H1 (cell line): Measurements from ENCODE around the gene CCDC28A. TPM values are rescaled to one million over a fixed set of nuclear protein-coding genes. Genes with fewer than 3 reads are reported as not detected.

Experiments used
- CTCF ChIA-PET: fragments of 300-600 bp; sonication (Branson Sonifier 250); formaldehyde crosslinking; loops from one replicate; lab custom pipeline; 2021; ENCODE audit not compliant: partially characterized antibody; lab: Charles Lee
- POLR2A ChIA-PET: fragments of 300-600 bp; sonication (Branson Sonifier 250); formaldehyde crosslinking; loops from one replicate; lab custom pipeline; 2021; ENCODE audit warnings: inconsistent platforms; ENCODE audit not compliant: partially characterized antibody; lab: Charles Lee
- DNase-seq, 2 experiments: peaks; one replicate each; pipeline versions ENCODE4 v3.0.0 to v3.0.0-alpha.2; 2010 to 2022; ENCODE audit warnings: low spot score in 2 of 2, low read depth in 1 of 2, mixed read lengths in 1 of 2
- FAIRE-seq: peaks from 2 replicates; lab custom pipeline; 2011; peaks lifted over from hg19 to GRCh38; lab: Jason Lieb, UNC
- H2AFZ ChIP-seq: 2 replicates; pipeline ENCODE4 v1.8.1; 2012; ENCODE audit warnings: low read length, inconsistent platforms
- H2AK5ac ChIP-seq: 2 replicates; pipeline ENCODE4 v1.6.1; 2013; ENCODE audit warnings: low read depth, low read length
- H2BK120ac ChIP-seq: replicated peaks from 2 replicates; pipeline ENCODE3; 2013; ENCODE audit warnings: low read depth, low read length, inconsistent platforms
- H2BK12ac ChIP-seq: 2 replicates; pipeline ENCODE4 v1.6.1; 2013; ENCODE audit warnings: low read depth, low read length
- H2BK15ac ChIP-seq: 2 replicates; pipeline ENCODE4 v1.6.1; 2013; ENCODE audit warnings: low read length
- H2BK20ac ChIP-seq: 2 replicates; pipeline ENCODE4 v1.6.1; 2013; ENCODE audit warnings: low read length
- H2BK5ac ChIP-seq: 2 replicates; pipeline ENCODE4 v1.6.1; 2013; ENCODE audit warnings: low read depth, low read length
- H3K14ac ChIP-seq: 2 replicates; pipeline ENCODE4 v1.6.1; 2013; ENCODE audit warnings: inconsistent platforms; ENCODE audit not compliant: insufficient read length
- H3K18ac ChIP-seq: 2 replicates; pipeline ENCODE4 v1.6.1; 2013; ENCODE audit warnings: low read length; ENCODE audit errors: extremely low read depth
- H3K23ac ChIP-seq: 2 replicates; pipeline ENCODE4 v1.6.1; 2013; ENCODE audit warnings: inconsistent platforms; ENCODE audit not compliant: insufficient read length
- H3K23me2 ChIP-seq: 2 replicates; pipeline ENCODE4 v1.6.1; 2013; ENCODE audit warnings: low read depth, low read length
- H3K27ac ChIP-seq: 2 replicates; pipeline ENCODE4 v1.6.1; 2011; ENCODE audit warnings: low read depth, low read length, inconsistent platforms
- H3K27me3 ChIP-seq, 4 experiments: replicated peaks in 1 of 4; 1 replicate in 1 of 4; 2 replicates in 3 of 4; pipeline versions ENCODE4 v1.6.1 to v1.8.1; 2011 to 2013; ENCODE audit warnings: low read length in 3 of 4, mild to moderate bottlenecking in 3 of 4, inconsistent platforms in 2 of 4, mixed read lengths in 2 of 4, moderate library complexity in 1 of 4; ENCODE audit not compliant: control insufficient read depth in 3 of 4, insufficient read depth in 3 of 4; ENCODE audit errors: extremely low read depth in 1 of 4
- H3K36me3 ChIP-seq, 4 experiments: 2 replicates each; pipeline versions ENCODE4 v1.6.1 to v1.8.1; 2011 to 2013; ENCODE audit warnings: mild to moderate bottlenecking in 4 of 4, low read length in 3 of 4, moderate library complexity in 2 of 4, control low read depth in 1 of 4, inconsistent platforms in 1 of 4; ENCODE audit not compliant: insufficient read depth in 4 of 4, control insufficient read depth in 2 of 4
- H3K4ac ChIP-seq: replicated peaks from 2 replicates; pipeline ENCODE3; 2013; ENCODE audit warnings: low read length, low read depth, mixed read lengths, inconsistent platforms; ENCODE audit not compliant: insufficient read length
- H3K4me1 ChIP-seq, 4 experiments: replicated peaks in 1 of 4; 1 replicate in 1 of 4; 2 replicates in 3 of 4; pipeline versions ENCODE4 v1.6.1 to v1.8.1; 2011 to 2013; ENCODE audit warnings: low read length in 3 of 4, inconsistent platforms in 2 of 4, mixed read lengths in 1 of 4; ENCODE audit not compliant: insufficient read depth in 4 of 4, control insufficient read depth in 3 of 4
- H3K4me2 ChIP-seq, 2 experiments: 2 replicates each; pipeline versions ENCODE4 v1.6.1 to v1.8.1; 2011 to 2013; ENCODE audit warnings: low read depth in 2 of 2, low read length in 2 of 2, control low read depth in 1 of 2, inconsistent platforms in 1 of 2, mild to moderate bottlenecking in 1 of 2; ENCODE audit not compliant: insufficient read depth in 1 of 2
- H3K4me3 ChIP-seq, 4 experiments: fragments of 200-600, 300-600 bp in 1 of 4; sonication (generic), shearing (Covaris generic), sonication (Bioruptor Twin) in 1 of 4; 2 replicates each; pipeline versions ENCODE4 v1.5.1 to v1.8.1; 2011 to 2016; ENCODE audit warnings: low read length in 4 of 4, low read depth in 3 of 4, control low read depth in 2 of 4, inconsistent platforms in 2 of 4, mild to moderate bottlenecking in 2 of 4, mixed read lengths in 1 of 4, moderate library complexity in 1 of 4; ENCODE audit not compliant: insufficient read depth in 2 of 4; ENCODE audit errors: extremely low read depth in 1 of 4
- H3K56ac ChIP-seq: replicated peaks from 2 replicates; pipeline ENCODE3; 2013; ENCODE audit warnings: low read depth, mild to moderate bottlenecking, mixed read lengths, low read length, inconsistent platforms; ENCODE audit not compliant: insufficient read length
- H3K79me1 ChIP-seq: 2 replicates; pipeline ENCODE4 v1.6.1; 2013; ENCODE audit warnings: low read depth, low read length, control low read depth
- H3K79me2 ChIP-seq, 2 experiments: 2 replicates each; pipeline versions ENCODE4 v1.6.1 to v1.8.1; 2012 to 2013; ENCODE audit warnings: low read length in 2 of 2, mild to moderate bottlenecking in 2 of 2, inconsistent platforms in 1 of 2; ENCODE audit not compliant: insufficient read depth in 2 of 2, control insufficient read depth in 1 of 2
- H3K9ac ChIP-seq, 4 experiments: replicated peaks in 1 of 4; 1 replicate in 1 of 4; 2 replicates in 3 of 4; pipeline versions ENCODE4 v1.6.1 to v1.8.1; 2011 to 2013; ENCODE audit warnings: low read depth in 3 of 4, low read length in 3 of 4, control low read depth in 2 of 4, mild to moderate bottlenecking in 2 of 4, moderate library complexity in 2 of 4, inconsistent platforms in 1 of 4; ENCODE audit errors: extremely low read depth in 1 of 4
- H3K9me3 ChIP-seq, 2 experiments: 2 replicates each; pipeline versions ENCODE4 v1.6.1 to v1.8.1; 2012 to 2013; ENCODE audit warnings: mild to moderate bottlenecking in 2 of 2, moderate library complexity in 2 of 2, control low read depth in 1 of 2, inconsistent platforms in 1 of 2, low read depth in 1 of 2, low read length in 1 of 2, mixed read lengths in 1 of 2; ENCODE audit not compliant: insufficient read depth in 2 of 2
- H4K20me1 ChIP-seq, 2 experiments: replicated peaks in 1 of 2; 2 replicates each; pipeline versions ENCODE3 to v1.8.1; 2011 to 2013; ENCODE audit warnings: inconsistent platforms in 2 of 2, low read length in 2 of 2, mild to moderate bottlenecking in 1 of 2; ENCODE audit not compliant: insufficient read depth in 2 of 2, control insufficient read depth in 1 of 2
- H4K5ac ChIP-seq: 2 replicates; pipeline ENCODE4 v1.6.1; 2013; ENCODE audit warnings: low read length, low read depth, mixed read lengths, inconsistent platforms; ENCODE audit not compliant: insufficient read length
- H4K8ac ChIP-seq: 2 replicates; pipeline ENCODE4 v1.8.0; 2013; ENCODE audit warnings: mild to moderate bottlenecking, moderate library complexity, low read length, inconsistent platforms; ENCODE audit not compliant: insufficient read depth; ENCODE audit errors: extremely low read depth
- H4K91ac ChIP-seq: replicated peaks from 2 replicates; pipeline ENCODE3; 2013; ENCODE audit warnings: low read length, mixed read lengths, inconsistent platforms; ENCODE audit not compliant: insufficient read length
- CBX8 ChIP-seq: fragments of 300-800, 300-1000 bp; sonication (generic); IDR thresholded peaks from 2 replicates; pipeline ENCODE4 v1.7.1; 2016; ENCODE audit warnings: low read depth, low read length, borderline replicate concordance
- CHD2 ChIP-seq: IDR thresholded peaks from 2 replicates; pipeline ENCODE4 v1.6.1; 2012; ENCODE audit warnings: low read length, improper control_type of control experiment
- GABPA ChIP-seq: IDR thresholded peaks from 2 replicates; pipeline ENCODE4 v1.6.1; 2011; ENCODE audit warnings: mild to moderate bottlenecking, low read length, moderate library complexity, borderline replicate concordance; ENCODE audit not compliant: insufficient read depth
- KDM4A ChIP-seq: IDR thresholded peaks from one replicate; pipeline ENCODE4 v1.7.1; 2012; ENCODE audit warnings: low read depth, mild to moderate bottlenecking, moderate library complexity, low read length, inconsistent platforms; ENCODE audit not compliant: severe bottlenecking
- RFX5 ChIP-seq: IDR thresholded peaks from 2 replicates; pipeline ENCODE4 v1.6.1; 2011; ENCODE audit warnings: low read depth, low read length, improper control_type of control experiment, borderline replicate concordance
- SAP30 ChIP-seq: fragments of 300-600 bp; sonication (generic); IDR thresholded peaks from 2 replicates; pipeline ENCODE4 v1.7.1; 2012; ENCODE audit warnings: low read length, moderate library complexity, mild to moderate bottlenecking, inconsistent platforms; ENCODE audit not compliant: insufficient read depth, insufficient replicate concordance
- SIRT6 ChIP-seq: IDR thresholded peaks from one replicate; pipeline ENCODE4 v1.7.1; 2012; ENCODE audit warnings: low read length, inconsistent platforms
- SP1 ChIP-seq: IDR thresholded peaks from 2 replicates; pipeline ENCODE4 v1.6.1; 2011; ENCODE audit warnings: low read depth, low read length
- TAF7 ChIP-seq: optimal IDR thresholded peaks from 2 replicates; pipeline ENCODE3; 2011; ENCODE audit warnings: low read depth, mild to moderate bottlenecking, inconsistent platforms, low read length, moderate library complexity, borderline replicate concordance
- TCF12 ChIP-seq: IDR thresholded peaks from 2 replicates; pipeline ENCODE4 v1.6.1; 2011; ENCODE audit warnings: low read depth, mild to moderate bottlenecking, low read length
- WGBS, 2 experiments: shearing (Covaris generic) in 1 of 2; methylation state at CpG; one replicate each; pipeline versions ENCODE4 v1.1.6 to v1.1.7; 2013 to 2015; ENCODE audit warnings: low lambda C conversion rate in 2 of 2, mixed read lengths in 2 of 2, inconsistent platforms in 1 of 2, low coverage in 1 of 2, missing lambda C conversion rate in 1 of 2; ENCODE audit not compliant: insufficient replicate concordance in 2 of 2, insufficient coverage in 1 of 2, insufficient read length in 1 of 2; ENCODE audit errors: extremely low coverage in 1 of 2, missing lambda C conversion rate in 1 of 2; 5-methylcytosine and 5-hydroxymethylcytosine counted together
- polyA plus RNA-seq, 7 experiments: library from polyadenylated mRNA; depleted of rRNA in 3 of 7; stranded (reverse) in 5 of 7; unstranded in 2 of 7; fragments of >200 nt in 5 of 7; fragments of 200-250 nt in 2 of 7; gene quantifications; 1 replicate in 5 of 7; 2 replicates in 1 of 7; 4 replicates in 1 of 7; pipeline versions ENCODE4 v1.2.1 to v1.2.3, GENCODE V29; 2011 to 2013; ENCODE audit warnings: missing spikeins in 2 of 7, mixed read lengths in 2 of 7
- total RNA-seq: library from RNA; stranded (reverse); fragmentation: NEBNext Ultra II Directional; extraction: Animal tissue kit (Norgen Biotek cat#: 25700); gene quantifications from 2 replicates; pipeline ENCODE4 v1.2.1, GENCODE V29; 2021
- TF ChIP-seq, protein P1 (sequence below): IDR thresholded peaks from 2 replicates; pipeline ENCODE4 v1.6.1; 2011; ENCODE audit warnings: low read depth, mild to moderate bottlenecking, low read length; ENCODE audit not compliant: insufficient read depth

CCDC28A gene
- total and polyA plus RNA-seq, 2 of the 8 experiments (the other 6 are each of a cell fraction or from before 2014, with no cell fraction given): 9.6 to 12.1 TPM

GRCh38 chr6:138805016-138805765, 31.6 kb downstream of the CCDC28A start:
- H2AK5ac ChIP-seq: no peak overlapping the region
- no peaks in the 10 kb centered on the region for H3K9me3 ChIP-seq
- peaks cover 0 to 1% (median 0%) of the 10 kb centered on the region in 4 experiments; a peak in 1 of 7 replicates for H3K27me3 ChIP-seq
- H3K4me3 ChIP-seq: no peak overlapping the region
- H2BK120ac ChIP-seq: no peak overlapping the region
- ChIA-PET CTCF (interaction anchor here (0.8 to 1.7 kb wide), 4 partner anchors 10 to 303 kb away, joined by 3 to 5 read pairs (median 4); no protein-coding TSS in a partner anchor), POLR2A (no interaction called here)
- H3K14ac ChIP-seq: no peak overlapping the region
- no peak overlapping the region for H3K23ac ChIP-seq
- H3K23me2 ChIP-seq: no peaks in the 10 kb centered on the region; the same call in 1 of the 2 replicates
- no peak overlapping the region for H4K91ac ChIP-seq
- no peaks in the 10 kb centered on the region for H4K20me1 ChIP-seq
- H4K5ac ChIP-seq: no peak overlapping the region
- H3K79me2 ChIP-seq: no peaks in the 10 kb centered on the region
- H3K9ac ChIP-seq: no peak overlapping the region
- H4K8ac ChIP-seq: no peak overlapping the region
- no peak overlapping the region for H2BK5ac ChIP-seq
- H3K56ac ChIP-seq: no peak overlapping the region
- no peak overlapping the region for H3K4ac ChIP-seq
- no peaks in the 10 kb centered on the region for H3K4me1 ChIP-seq
- DNase-seq: no peak
- H2BK12ac ChIP-seq: no peak overlapping the region
- no peak overlapping the region for H3K18ac ChIP-seq
- no peak for FAIRE-seq
- H2BK20ac ChIP-seq: no peak overlapping the region
- no peak overlapping the region for H3K4me2 ChIP-seq
- 91% methylated on average over 9 of the region's 9 CpGs; no CpG with 5 or more reads in 1 of the 2 experiments for WGBS, 2 experiments
- no peak overlapping the region for H3K27ac ChIP-seq
- H3K36me3 ChIP-seq: no peaks in the 10 kb centered on the region
- no peaks in the 10 kb centered on the region for H3K79me1 ChIP-seq
- H2BK15ac ChIP-seq: no peak overlapping the region
- H2AFZ ChIP-seq: no peak overlapping the region
- no peak for TF ChIP-seq CHD2
- no peak for TF ChIP-seq SIRT6
- no peak for TF ChIP-seq SP1
- no peak for TF ChIP-seq GABPA
- TF ChIP-seq TAF7: no peak
- no peak for TF ChIP-seq TCF12
- no peak for TF ChIP-seq KDM4A
- TF ChIP-seq CBX8: no peak
- TF ChIP-seq RFX5: no peak
- no peak for TF ChIP-seq SAP30
- TF ChIP-seq, protein P1, sequence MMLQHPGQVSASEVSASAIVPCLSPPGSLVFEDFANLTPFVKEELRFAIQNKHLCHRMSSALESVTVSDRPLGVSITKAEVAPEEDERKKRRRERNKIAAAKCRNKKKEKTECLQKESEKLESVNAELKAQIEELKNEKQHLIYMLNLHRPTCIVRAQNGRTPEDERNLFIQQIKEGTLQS: no peak
